ENCODE data around the gene AKAP9.

DNA sequence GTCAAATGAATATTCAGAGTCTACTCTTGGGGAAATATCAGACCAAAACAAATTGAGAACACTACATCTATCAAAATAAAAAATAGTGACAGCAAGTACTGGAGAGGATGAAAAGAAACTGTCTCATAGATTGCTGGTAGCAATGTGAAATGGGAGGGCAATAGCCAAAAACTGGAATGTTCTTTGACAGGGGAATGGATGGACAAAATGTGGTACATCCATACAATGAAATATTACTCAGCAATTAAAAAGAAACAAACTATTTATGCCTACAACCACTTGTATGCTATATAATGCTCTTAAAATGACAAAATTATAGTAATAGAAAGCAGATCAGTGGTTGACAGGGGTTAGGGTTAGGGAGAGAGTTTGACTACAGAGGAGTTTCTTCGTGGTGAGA, 147.6 kb downstream of the AKAP9 start:
- TF ChIP-seq, protein P1, sequence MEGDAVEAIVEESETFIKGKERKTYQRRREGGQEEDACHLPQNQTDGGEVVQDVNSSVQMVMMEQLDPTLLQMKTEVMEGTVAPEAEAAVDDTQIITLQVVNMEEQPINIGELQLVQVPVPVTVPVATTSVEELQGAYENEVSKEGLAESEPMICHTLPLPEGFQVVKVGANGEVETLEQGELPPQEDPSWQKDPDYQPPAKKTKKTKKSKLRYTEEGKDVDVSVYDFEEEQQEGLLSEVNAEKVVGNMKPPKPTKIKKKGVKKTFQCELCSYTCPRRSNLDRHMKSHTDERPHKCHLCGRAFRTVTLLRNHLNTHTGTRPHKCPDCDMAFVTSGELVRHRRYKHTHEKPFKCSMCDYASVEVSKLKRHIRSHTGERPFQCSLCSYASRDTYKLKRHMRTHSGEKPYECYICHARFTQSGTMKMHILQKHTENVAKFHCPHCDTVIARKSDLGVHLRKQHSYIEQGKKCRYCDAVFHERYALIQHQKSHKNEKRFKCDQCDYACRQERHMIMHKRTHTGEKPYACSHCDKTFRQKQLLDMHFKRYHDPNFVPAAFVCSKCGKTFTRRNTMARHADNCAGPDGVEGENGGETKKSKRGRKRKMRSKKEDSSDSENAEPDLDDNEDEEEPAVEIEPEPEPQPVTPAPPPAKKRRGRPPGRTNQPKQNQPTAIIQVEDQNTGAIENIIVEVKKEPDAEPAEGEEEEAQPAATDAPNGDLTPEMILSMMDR (IDR thresholded peaks at IDR 0.05; ENCODE audit: insufficient read depth, low read length, poor library complexity, severe bottlenecking), result no peak
- no peak for TF ChIP-seq EZH2phosphoT487 (conservative IDR thresholded peaks at IDR 0.05; ENCODE audit: low read length)
